ENCODE measurements around the gene NELFA.
A peak's percentile ranks its signal among the peaks of the same experiment; 100 is the strongest.

The NELFA gene

DNA sequence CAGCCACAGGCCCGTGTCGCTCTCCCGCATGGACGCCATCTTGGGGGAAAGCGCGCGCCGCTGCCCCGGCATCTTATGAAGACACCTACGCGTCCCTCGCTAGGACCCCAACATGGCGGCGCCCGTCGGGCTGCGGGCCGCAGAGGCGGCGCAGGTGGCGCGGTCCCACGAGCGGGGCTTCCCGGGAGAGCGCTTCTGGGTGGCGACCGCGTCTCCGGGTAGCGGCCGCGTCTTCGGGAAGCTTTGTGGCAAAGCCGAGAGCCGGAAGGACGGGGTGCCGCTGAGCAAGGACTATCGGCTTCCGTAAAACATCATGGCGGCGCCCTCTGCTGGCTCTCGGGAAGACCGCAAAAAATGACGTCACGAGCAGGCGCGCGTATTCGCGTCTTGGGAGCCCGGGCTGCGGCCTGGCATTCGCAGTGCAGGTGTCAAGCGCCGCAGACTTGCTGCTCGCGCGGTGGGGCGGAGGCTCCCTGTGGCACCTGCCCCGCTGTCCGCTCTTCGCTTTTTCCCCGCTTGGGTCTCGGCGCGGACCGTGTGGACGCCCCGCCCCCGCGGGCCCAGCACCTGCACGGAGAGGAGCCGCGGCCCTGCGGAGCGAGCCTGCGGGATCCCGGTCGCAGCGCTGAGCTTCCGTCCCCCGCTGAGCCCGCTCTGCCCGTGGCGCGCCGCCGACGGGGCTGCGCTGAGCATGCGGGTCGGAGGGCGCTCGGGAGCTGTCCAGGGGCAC lies at the start of gene NELFA:
Gene NELFA, minus strand, starts transcription at position 54 of the 730 bp plus-strand sequence. Its CDS starts 15 bp downstream, at position 39.
- DNase-seq (ENCODE audit: low spot score) = peak; percentile 97

DNA sequence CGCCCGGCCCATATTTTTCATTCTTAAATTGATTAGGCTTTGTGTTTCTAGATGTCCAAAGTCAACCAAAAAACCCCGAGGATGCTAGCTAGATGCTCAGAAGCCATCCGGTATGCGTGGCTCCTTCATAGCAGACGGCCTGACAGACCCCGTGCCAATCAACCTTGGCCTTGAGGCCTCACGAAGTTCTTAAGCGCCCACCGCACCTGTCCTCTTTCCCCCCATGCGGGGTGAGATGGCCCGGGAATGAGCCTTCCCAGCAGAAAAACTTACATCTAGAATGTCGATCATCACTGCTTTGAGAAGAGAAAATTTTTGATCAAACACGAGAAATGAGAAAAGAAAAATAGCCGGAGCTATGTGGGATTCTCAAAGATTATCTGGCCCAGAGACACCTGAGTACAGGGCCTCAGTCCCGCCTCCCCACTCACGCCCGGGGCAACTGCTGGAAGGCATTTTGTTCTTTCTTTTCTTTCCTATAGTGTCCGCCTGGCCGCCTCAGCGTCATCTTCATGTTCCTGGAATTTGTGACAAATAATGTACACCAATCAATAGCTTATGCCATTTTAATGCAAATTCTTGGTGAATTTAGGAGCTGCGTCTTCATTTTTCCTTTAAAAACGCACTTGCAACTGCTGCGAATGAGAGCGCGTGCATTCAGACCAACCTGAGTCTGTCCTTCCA lies 48.8 kb upstream of the NELFA start:
- DNase-seq (ENCODE audit: low spot score) = no peak

DNA sequence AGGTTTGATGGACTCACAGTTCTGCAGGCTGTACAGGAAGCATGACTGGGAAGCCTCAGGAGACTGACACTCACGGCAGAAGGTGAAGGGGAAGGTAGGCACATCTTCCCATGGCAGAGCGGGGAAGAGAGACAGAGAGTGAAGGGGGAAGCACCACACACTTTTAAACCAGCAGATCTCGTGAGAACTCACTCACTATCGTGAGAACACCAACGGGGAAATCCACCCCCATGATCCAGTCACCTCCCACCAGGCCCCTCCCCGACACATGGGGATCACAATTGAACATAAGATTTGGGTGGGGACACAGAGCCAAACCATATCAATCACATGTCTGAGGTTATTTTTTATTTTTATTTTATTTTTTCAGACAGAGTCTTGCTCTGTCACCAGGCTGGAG lies 45.4 kb upstream of the NELFA start:
- no peak for DNase-seq (ENCODE audit: low spot score)

DNA sequence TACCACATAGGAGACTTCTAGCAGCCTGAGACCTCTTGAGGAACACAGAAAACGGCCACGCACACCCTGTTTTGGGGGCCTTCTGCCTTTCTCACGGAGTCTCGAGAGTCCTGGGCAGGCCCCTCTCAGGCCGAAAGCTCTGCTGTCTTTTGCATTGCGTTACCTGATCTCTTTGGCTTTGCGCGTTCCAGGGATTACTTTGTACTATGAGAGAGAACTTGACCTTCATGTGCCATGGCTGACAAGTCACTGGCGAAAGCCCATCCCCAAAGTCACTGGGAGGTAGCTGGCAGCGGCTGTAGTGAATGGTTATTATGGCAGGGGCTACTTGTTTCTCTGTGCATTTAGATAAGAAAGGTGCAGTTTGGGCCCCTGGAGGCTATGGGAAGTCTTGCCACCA lies 42.3 kb upstream of the NELFA start:
- no peak for DNase-seq (ENCODE audit: low spot score)

DNA sequence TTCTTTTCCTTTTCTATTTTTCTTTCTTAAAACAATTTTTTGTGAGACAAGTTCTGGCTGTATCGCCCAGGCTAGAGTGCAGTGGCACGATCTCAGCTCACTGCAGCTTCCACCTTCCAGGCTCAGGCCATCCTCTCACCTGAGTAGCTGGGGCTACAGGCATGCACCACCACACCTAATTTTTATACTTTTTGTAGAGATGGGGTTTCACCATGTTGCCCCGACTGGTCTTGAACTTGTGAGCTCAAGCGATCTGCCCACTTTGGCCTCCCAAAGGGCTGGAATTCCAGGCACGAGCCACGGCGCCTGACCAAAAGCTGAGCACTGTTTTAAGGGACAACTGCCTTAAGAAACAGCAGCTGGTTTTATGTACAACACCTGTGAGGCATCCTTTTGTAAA lies 41.0 kb upstream of the NELFA start:
- no peak for DNase-seq (ENCODE audit: low spot score)

DNA sequence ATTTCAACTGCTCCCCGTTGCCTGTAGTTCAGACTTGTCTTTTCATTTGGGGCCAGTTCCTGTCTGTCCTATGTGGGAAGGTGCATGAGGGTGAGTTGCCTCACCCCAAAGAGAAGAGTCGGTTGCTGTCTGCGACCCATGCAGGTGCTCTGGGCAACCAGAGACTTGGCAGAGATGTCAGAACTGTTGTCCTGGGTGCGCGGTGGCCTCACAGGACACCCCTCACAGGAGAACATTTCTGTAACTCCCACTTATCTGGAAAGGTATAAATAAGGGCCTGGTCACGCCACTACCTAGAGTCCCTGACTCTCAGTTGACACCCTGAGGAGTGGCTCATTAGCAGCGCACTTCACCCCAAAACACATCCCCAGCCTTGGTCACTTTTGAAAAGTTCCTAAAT lies 40.6 kb upstream of the NELFA start:
- no peak for DNase-seq (ENCODE audit: low spot score)

DNA sequence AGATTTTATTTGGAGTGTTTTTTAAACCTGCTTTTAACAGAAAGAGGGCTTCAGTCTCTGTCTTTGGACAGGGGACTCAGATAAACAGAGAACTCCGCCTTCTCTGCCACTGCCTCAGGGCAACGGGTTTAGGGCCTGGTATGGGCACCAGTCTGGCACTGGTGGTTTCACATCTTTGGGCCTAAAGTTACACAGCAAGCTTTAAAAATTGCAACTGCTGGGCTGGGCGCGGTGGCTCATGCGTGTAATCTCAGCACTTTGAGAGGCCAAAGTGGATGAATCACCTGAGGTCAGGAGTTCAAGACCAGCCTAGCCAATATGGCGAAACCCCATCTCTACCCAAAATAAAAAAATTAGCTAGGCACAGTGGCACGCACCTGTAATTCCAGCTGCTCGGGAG lies 40.1 kb upstream of the NELFA start:
- DNase-seq (ENCODE audit: low spot score) = no peak

DNA sequence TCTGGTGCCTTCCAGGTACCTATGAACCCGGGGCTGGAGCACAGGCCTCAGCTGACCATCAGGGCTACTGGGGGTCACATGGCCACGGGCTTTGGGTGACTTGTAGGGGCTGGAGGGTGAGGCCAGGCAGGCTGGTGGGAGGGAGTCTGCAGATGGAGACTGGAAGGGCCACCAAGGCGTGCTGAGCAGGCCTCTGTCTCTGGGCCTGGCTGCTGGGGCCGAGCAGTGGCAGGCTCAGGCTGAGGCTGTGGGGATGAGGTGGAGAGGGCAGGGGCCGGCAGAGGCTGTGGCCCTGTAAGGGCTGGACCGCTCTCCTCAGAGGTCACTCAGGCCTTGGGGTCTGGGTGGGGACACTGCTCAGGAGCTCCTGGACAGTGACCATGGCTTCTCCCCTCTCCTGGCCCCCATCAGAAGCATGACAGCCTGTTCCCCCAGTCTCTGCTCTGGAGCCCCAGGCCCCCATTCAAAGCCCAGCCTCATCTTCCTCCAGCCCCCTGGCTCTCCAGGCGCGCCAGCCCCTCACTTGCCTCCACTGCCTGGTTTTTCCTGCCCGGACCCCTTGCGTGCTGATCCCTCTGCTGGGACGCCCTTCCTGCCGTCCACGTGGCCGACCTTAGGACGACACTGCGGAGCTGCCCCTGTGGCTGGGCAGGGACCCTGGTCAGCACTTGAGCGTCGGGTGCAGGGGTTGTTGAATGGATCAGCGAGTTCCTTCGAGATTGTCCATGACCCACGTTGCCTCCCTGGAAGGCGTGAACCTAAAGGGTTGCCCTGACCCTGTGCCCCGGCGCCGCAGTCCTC lies 39.2 kb upstream of the NELFA start:
- DNase-seq (ENCODE audit: low spot score) = no peak

DNA sequence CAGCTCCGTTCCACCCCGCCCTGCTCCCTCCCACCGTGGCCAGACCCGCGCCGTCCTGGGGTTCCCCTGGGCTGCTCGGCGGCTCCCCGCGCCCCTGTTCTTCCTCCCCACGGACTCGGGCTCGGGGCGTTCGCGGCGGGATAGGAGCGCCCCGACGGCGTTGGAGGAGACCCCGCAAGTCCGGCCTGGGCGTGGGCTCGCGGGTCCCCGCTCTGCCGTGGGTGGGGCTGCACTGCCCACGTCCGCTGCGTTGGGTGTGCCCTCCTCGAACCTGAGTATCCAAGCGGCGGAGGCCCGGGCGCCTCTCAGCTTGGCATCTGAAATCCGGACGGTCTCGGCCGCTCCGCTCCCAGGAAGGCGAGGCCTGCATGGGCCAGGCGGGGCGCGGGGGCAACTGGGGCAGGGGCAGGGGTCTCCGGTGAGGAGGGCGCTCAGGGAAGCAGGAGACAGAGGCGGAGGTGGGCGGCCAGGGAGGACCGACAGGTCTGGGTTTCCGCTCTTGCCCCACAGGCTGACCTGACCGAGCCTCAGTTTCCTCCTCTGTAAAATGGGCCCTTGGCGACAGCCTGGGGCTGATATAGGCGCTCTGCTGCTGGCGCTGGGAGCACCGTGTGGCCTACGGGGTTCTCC lies 38.4 kb upstream of the NELFA start:
- DNase-seq (ENCODE audit: low spot score) = no peak

DNA sequence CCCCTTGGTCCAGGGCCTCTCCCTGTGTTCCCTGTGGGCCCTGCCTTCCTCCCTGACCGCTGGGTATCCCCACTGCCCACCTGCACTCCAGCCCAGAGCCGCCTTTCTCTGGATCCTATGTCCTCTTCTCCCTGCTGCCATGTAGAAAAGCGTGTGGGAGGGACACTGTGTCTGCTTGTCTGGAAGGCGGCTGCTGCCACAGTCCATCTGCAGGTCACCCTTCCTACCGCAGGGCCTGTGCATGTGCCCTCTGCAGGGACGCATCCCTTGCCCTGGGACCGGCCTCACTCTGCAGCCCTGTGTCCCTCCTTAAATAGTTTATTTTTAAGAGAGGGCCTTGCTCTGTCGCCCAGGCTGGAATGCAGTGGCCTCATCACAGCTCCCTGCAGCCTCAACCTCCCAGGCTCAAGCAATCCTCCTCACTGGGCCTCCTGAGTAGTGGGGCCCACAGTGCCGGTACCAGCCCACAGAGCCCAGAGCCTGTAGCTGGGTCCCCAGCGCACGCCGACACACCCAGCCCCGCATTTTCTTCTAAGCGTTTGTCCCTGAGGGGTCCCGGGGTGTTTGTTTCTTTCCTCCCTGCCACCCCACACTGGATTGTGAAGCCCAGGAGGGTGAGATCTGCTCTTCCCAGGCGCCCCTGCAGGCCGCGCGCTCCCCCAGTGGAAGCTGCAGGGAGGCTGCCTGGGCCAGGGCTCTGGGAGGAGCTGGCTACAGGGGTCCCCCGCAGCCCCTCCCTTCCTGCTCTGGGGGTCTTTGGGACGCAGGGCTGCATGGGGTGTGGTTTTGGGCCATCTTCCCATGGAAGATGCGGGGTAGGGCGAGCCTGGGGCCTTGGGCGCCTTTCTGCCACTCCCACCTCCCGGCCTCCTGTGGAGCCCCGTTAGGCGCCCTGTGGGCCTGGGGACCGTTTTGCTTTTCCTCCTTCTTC lies 37.5 kb upstream of the NELFA start:
- DNase-seq (ENCODE audit: low spot score) = peak; percentile 18

DNA sequence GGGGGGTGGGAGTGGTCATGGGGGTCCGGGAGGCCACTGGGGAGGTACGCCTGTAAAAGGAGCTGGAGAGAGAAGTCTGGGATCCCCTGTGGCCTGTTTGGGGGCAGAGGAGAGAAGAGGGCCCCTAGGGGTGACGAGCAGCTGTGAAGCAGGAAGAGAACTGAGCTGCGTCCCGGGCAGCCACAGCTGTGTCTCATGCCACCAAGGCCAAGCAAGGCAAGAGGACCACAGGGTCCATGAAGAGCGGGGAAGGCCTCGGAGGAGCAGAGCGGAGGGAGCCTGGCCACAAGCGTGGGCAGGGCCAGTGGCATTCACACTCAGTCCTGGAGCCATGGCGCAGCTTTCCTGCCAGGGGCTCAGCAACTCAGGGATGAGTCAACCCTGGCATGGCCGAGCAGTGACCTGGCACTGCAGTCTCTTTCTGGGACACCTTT lies 36.8 kb upstream of the NELFA start:
- peak; percentile 38 for DNase-seq (ENCODE audit: low spot score)

DNA sequence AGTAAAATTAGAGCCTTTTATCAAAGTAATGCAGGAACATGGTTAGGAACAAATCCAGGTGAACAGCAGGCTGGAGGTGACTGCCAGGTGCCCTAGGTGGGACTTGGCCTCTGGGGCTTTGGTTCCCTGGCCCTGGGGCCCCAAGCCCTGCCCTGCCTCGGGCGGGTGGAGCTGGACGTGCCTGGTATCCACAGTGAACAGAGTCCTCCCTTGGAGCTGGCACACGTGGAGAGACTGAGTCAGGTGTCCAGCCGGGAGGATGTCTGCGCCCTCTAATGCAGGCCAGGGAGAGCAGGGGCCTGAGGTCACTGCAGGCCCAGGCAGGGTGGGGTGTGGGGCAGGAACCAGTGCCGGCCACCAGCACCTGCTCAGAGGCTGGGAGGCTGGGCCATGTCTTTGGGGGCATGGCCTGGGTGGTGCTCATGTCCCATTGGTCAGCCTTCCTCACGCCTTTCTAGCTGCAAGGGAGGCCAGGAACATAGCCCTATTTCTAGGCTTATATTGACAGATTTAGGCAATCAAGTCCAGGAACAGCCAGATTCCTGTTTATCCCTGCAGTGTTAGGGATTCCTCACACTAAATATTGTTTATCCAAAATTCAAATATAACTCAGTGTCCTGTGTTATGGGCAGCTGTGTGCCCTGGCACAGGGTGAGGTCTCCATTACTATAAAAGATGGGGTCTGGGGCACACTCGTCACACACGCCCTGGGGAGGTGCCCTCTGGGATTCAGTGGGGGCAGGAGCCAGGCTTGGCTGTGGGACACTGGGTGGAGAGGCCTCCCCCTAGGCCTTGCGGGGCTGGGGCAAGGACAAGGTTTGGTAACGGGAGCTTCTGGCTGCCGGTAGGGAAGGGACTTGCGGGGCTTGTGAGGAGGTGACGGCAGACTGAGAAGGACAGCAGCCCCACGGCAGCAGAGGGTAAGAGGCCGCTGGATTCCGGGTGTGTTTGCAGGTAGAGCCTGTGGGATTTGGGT lies 36.1 kb upstream of the NELFA start:
- DNase-seq (ENCODE audit: low spot score) = peak; percentile 12

DNA sequence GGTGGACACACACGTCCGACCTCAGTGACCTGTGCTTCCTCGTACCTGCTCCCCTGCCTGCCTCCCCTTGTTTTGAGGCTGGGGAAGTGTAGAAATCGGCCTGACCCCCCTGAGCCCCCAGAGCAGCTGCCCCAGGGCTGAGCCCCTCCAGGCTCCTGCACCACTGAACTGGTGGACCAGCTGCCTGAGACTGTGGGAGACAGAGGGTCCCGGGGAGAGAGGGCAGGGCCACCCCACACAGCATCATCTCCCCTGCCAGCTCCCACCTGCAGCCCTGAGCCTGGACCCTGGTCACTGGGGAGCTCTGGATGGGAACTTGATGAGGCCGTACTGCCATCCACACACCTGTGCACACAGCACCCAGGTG lies 35.3 kb upstream of the NELFA start:
- peak; percentile 4 for DNase-seq (ENCODE audit: low spot score)

DNA sequence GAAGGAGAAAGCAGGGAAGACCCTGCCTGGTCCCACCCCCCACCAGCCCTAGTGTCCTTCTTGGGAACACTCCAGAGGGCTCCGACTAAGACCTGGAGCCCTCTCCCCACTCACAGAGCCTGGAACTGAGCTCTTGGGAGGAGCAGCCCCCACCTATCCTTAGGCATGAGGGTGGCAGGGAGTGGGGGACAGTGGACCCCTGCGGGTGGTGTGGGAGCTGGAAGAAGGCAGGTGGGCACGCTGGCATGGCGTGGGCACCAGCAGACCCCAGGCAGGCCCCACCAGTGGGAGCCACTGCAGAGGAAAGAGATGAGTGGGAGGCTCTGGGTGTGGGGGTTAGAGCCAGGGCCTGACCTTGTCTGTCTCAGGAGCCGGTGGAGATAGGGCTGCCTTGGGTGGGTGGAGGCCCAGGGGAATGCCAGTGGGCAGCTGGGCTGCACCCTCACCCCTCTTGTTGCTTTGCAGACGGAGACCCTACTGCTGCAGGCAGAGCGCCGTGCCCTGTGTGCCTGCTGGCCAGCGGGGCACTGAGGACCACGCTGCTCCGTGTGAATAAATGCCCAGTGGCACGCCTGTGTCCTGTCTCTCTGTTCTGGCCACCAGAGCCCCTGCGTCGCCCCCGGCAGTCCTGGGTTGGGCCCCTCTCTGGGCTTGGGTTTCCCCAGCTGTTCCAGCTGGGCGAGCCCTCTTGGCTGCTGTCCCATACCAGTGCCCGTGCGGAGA lies 34.8 kb upstream of the NELFA start:
- DNase-seq (ENCODE audit: low spot score) = peak; percentile 9

DNA sequence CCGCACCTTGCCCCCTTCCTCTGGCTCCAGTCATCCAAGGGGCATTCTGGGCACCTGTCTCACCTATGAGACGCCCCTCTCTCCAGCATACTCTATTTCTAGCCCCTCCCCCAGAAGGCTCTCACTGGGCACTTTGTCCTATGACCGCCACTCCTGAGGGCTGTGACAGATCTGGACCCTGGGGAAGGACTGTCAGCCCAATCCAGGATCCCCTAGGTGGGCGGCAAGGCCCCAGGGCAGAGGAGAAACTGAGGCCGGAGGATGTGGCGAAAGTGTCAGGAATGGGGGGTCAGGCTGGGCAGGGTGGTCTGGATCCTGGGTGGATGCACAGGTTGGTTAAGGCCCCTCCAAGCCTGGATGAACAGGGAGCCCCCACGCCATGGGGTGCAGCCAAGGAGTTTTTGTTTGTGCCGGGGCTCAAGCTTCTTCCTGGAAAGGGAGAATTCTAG lies 34.2 kb upstream of the NELFA start:
- peak; percentile 4 for DNase-seq (ENCODE audit: low spot score)

DNA sequence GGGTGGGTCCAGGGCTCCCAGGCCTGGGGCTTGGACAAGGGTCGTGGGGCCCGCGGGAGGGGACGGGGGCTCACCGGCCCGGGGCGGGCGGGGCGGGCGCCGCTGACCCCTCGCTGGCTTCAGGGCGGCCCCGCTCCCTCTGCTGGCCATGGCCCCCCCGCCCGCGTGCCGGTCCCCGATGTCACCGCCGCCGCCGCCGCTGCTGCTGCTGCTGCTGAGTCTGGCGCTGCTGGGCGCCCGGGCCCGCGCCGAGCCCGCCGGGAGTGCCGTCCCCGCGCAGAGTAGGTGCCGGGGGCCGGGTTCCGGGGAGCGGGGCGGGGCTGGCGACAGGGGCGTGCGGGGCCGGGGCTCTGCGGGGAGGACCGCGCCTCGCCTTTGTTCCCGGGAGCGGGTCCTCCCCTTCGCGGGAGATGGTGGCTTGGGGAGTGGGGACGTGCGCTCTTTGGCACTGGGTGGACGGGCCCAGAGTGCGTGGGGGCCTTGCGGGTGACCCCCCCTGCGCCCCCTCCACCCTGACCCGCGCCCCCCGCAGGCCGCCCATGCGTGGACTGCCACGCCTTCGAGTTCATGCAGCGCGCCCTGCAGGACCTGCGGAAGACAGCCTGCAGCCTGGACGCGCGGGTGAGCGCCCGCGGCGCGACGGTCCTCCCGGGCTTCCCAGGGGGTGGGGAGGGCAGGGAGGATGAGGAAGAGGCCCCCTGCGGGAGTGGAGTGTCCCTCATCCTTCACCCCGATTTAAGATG lies 33.6 kb upstream of the NELFA start:
- peak; percentile 77 for DNase-seq (ENCODE audit: low spot score)

DNA sequence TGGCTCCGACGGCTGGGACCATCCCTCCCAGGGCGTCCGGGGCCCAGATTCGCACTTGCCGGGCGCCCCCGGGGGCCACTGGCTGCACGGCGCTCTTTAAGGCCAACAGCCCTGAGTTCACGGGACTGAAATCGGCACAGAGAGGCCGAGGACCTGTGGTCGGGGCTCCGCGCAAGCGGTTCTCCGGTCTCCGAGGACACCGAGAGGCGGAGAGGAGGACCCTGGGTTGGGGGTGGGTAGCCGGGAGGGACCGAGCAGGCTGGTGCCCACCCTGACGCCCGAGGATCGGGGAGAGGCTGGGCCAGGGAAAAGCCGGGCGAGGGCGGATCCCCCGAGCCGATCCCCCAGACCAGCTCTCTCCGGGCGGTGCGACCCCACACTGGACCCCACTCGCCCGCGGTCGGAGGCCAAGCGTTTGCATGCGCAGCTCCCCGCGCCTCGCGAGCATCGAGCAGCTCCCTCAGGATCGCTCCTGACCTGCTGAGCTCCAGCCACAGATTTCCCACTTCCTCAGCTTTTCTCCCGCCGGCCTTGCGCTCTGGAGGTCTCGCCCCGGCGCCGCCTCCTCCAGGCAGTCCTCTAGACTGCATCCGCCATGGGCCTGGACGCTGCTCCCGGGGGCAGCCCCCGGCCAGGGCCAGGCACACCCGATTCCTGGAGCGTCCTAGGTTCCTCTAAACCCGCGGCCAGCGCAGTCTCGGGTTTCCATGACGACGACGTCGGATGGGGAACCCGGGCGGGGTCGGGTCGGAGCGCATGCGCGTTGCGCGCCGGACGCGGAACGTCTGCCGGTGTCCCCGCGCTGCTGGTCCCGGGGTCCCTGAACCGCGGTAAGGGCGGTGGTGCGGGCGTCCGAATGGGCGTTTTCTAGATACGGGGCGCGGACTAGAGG lies 32.7 kb upstream of the NELFA start:
- peak; percentile 98 for DNase-seq (ENCODE audit: low spot score)

Data from AG08396 (cell line).